T-helper 2 cell (primary cell): ENCODE data around the gene LRRTM4.

Source experiments
- DNase-seq, 5 experiments: peaks; one replicate each; pipeline versions ENCODE4 v3.0.0 to v3.0.0-alpha.2; 2012 to 2022

The LRRTM4 gene

DNA sequence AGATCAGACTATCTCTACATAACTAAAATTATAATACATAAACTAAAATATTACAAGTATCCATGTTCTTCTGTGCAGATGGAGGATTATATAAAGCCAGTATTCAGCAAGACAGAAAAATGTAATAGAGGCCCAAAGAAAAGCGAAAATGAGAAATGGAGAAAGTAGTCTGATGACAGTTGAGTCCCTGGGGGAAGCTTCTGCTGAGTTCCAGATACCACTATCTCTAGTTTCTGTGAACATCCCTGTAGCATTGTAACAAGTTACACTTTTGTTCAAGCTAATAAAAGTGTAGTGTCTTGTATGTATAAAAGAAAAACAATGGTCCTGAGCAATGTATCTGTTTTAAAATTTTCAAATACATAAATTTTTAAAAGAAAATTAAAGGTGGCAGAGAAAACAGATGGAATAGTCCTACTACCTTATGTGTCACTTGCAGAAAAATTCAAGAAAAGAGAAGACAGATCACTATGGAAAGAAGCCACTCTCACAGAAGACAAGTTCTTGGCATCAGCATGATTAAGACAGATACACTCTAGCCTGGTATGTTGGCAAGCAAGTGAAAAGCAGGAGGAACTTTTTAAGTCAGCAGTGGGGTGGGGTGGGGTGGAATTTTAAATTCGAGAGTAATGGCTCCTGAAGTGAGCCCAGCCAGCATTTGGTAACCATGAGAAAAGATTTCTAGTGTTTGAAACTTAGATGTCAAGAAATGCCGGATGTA lies 541.9 kb downstream of the LRRTM4 start:
- DNase-seq: no peak

GRCh38 chr2:76977846-76978727 lies 544.1 kb downstream of the LRRTM4 start:
- DNase-seq: no peak

GRCh38 chr2:76975752-76976151 lies 546.4 kb downstream of the LRRTM4 start:
- no peak for DNase-seq

- no peak for DNase-seq
Observed at GRCh38 chr2:76973610-76974009, 548.6 kb downstream of the LRRTM4 start.

DNA sequence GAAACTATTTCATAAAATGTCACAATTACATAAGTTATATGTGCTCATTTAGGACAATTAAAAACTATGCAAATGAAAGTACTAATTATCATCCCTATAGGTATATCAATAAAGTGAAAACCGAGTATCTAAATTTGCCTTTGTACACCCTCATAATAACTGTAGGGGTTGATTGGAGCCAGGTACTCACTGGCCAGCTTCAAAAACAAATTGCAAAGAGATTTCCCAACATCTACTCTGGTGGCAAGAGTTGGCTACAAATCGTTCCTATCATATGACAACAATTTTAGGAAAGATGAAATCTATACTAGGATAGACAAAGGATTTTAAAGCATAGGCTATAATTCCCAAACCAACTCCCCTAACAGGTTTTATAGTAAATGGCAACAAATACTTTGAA lies 556.4 kb downstream of the LRRTM4 start:
- no peak for DNase-seq

DNA sequence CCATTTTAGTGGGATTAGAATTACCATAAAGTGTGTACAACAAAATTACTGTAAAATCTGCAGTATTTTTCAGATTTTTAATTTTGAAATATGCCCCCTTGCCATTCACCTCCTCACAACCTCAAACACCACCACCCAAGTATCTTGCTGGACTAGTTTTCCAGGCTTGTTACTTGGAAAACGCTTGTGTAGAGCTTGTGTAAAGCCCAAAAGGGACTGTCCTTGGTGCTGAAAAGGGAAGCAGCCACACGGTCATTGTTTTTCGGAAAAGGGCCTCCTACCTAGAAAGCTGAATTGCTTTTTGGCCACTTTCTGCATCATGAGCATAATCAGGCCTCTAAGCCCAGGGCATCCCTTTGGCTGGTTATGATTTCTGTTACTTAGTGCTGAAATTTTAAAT lies 563.4 kb downstream of the LRRTM4 start:
- no peak for DNase-seq

DNA sequence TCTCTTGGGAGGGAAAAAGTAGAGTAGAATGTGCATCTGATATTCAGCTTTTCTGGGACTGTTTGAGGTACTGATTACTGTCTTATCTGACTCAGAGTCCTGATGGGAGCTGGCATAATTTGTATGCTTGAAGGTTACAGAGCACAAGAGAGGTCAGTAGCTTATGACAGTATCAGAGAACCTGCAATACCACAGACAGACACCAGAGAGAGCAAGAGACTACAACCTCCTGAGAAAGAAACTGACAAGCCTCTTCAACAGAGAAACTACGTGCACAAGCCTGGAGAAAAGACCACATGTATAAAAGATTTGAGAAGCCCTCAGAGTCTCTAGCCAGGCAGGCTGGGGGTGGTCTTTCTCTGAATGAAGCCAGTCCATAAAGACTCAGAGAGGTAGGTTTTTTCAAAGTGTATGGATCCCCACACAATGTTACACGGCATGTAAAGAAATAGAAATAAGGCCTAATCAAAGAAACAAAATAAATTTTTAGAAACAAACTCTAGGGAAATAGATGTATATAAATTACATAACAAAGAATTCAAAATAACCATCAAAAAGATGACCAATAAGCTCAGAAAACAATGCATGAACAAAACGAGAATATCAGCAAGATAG lies 568.3 kb downstream of the LRRTM4 start:
- DNase-seq: peak in 1 of 5 experiments; percentile 10

DNA sequence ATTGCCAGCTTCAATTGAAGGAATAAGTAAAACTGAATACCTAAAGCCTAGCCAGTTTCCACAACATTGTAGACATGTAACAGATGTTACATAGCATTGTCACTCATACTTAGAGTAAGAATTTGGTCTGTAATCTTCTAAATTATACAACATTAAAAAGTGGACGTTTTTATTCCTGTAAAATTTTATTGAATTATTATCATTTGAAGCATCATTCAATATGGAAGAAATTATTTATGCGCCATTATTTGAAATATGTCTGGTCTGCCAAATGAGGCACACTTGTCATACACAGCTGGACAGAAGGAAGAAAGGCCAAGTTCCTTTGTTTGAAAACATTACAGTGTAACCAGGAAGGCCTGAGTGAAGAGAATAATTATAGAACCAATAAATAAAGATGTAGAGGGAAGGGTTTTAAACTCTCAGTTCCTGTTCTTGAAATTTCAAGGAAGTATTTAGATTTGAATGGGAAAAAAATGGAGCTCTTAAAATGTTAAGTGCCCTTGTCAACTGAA lies 575.5 kb downstream of the LRRTM4 start:
- no peak for DNase-seq

DNA sequence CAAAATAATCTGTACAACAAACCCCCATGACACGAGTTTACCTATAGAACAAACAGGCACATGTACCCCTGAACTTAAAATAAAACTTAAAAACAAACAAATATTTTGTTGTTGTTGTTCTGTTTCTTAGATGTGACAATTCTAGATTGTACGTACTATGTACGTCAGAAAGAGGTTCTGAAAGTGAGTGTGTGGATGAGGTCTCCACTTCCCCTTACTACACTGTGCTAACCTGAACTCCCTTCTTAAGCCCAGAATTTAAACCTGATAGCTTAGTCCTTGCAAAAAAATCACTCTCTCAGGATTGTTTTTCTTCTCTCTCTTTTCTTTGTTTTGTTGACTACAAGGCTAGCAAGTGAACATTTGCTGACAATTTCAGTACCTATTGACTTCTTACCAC lies 581.6 kb downstream of the LRRTM4 start:
- DNase-seq: no peak

DNA sequence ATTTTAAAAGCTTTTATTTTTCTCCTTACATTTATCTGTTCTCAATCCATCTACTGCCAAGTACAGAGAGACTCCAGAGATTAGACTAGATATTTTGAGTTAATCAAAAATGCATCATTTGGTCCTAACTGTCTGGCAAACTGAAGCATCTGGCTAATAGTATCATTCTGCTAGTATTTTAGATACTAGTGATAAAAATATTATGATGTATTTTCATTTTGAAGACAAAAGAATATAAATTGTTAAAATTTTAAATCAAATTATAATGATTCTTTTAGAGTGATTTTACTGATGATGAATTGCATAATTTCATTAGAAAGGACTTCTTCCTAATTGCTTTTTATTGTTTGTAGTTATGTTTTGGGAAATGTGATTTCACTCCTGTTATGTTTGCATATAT lies 584.0 kb downstream of the LRRTM4 start:
- DNase-seq: no peak

DNA sequence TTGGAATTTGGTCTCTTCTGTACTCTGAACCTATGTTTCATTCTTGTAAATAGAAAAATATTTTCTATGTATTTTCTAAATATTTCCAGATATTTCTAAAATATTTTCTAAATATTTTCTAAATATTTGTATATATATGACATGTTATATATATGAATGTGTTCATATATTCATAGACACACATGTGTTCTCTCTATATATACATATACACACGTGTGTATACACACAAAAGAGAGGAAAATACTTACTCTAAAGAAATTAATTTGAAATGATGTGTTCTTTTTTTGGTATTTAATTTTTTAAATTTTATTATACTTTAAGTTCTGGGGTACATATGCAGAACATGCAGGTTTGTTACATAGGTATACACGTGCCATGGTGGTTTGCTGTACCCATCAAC lies 589.6 kb downstream of the LRRTM4 start:
- DNase-seq: no peak

DNA sequence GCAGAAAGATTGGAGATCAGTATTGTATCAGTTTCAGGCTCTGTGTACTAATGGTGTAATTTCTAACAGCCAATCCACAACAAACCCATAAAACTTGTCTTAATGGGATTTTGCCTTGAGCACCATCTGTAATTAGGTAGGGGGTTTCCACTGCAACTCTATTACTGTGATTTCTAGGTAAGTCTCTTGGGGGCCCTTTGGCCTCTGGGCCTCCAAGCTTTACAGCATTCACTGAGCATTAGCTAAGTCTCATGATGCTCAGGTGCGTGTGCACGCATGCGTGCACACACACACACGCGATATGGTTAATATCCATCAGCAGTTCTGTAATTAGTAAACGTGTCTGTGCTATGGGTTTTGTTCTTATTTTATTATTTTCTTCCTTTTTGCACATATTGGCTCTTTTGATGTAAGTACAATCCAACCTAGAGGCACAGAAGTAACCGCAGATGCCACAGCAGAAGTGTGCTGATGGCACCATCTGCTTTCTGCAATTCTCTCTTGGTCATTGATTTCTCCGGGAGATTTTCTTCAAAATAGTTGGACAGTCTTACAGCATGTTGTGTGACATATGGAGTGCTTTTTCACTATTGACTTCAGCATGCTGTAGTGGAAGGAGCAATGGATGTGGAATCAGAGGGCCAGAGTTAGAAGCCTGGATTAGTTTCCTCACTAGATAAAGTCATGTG lies 592.0 kb downstream of the LRRTM4 start:
- DNase-seq: no peak

DNA sequence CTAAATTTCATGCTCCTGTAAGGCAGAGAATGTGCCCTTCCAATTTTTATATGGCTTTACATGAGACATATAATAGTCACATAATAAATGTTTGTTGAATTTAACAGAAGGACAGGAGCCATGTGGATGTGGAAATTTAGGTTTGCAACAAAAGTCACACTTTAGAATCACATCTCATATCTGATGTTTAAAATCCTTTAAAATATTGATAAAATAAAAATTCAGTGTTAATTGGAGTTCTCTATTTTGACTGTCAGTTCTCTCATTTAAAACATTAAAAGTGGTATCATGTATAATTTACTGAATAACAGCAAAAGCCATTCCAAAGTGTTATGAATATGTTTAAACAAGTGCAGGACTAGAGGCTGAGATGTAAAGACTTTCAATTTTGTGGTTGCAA lies 594.1 kb downstream of the LRRTM4 start:
- no peak for DNase-seq

GRCh38 chr2:76921006-76921405 lies 601.2 kb downstream of the LRRTM4 start:
- DNase-seq: no peak

- DNase-seq: no peak
Observed at GRCh38 chr2:76895469-76895868, 626.7 kb downstream of the LRRTM4 start.

GRCh38 chr2:76870581-76870980 lies 651.6 kb downstream of the LRRTM4 start:
- DNase-seq: no peak

DNA sequence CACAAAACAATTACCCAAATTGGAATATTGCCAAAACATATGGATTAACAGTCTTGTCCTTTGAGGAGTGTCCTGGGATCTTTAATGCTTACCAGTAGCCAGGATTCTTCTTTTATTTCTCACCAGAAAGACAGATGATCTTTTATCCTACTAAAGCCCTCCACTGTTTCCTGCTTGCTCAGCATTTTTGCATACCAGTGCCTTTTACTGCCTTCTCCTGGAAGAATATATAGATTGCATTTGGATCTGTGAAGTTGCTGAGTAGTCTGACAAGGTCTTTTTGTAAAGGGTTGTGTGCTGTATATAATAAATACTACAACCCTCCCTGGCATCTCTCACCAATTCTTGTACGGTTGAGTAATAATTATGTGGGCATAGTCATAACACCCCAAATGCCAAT lies 652.2 kb downstream of the LRRTM4 start:
- DNase-seq: no peak

GRCh38 chr2:76867854-76868253 lies 654.3 kb downstream of the LRRTM4 start:
- no peak for DNase-seq

GRCh38 chr2:76866464-76866863 lies 655.7 kb downstream of the LRRTM4 start:
- DNase-seq: no peak

DNA sequence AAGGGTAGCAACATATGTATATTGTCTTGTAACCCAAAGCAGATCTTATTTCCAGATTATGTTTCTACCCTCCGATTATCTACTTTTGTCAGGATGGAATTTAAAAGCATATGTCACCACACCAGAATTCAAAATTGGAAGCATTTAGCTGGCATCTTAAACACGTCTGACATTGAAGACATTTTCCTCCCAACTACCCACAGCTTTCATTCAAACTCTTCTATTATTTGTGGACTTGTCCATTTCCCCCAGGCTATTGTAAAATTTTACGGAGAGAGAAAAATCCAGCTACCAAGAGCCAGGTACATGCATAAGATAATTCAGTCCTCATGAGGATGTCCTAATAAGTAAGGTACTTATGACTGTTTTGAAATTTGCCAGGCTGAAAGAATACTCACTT lies 659.3 kb downstream of the LRRTM4 start:
- DNase-seq: no peak

DNA sequence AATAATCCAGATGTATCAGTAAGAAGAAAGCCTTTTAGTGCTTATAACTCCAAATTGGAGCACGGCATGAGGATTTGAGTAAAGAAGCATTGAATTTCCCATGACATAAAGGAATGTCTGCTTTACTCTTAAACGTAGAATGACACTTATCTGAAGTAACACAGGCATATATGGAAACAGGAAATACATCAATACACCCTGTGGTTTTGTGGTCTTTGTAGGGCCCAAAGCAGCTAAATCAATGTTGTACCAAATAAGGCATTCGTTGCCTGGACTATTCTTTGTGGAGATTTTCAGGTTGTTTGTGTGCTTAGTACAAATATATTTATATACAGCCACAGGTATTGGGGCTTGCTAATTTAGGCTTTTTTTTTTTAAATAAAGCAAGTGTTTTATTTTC lies 660.5 kb downstream of the LRRTM4 start:
- peak in 1 of 5 experiments; percentile 11 for DNase-seq

GRCh38 chr2:76851000-76851399 lies 671.2 kb downstream of the LRRTM4 start:
- no peak for DNase-seq

DNA sequence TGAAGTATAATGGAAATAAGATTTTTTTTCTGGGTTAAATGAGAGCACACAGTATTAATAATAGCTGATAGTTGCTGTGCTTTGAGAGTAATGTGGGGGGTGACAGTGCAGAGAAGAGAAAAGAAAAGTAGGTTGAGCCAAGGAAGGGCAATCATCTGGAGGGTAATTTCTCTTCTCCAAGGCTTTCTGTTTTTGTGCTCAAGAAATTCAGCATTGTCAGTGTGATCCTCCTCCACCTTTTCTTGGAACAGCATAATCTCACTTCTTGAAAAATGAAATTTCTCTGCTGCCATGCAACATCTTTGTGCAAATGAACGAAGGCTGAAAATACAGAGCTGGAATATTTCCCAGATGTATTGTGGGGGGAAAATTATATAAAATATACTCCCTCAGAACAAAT lies 673.1 kb downstream of the LRRTM4 start:
- DNase-seq: no peak
